H1 (cell line): ENCODE measurements around the gene LILRB1. TPM values are rescaled to one million over a fixed set of nuclear protein-coding genes. Genes with fewer than 3 reads are reported as not detected.
"Not testable (repeated sequence)": the region's sequence is repeated elsewhere in the genome, so short reads cannot be mapped to it uniquely, and the experiment has no call there.

Source experiments
- CTCF ChIA-PET: fragments of 300-600 bp; sonication (Branson Sonifier 250); formaldehyde crosslinking; loops from one replicate; lab custom pipeline; 2021; ENCODE audit not compliant: partially characterized antibody; lab: Charles Lee
- POLR2A ChIA-PET: fragments of 300-600 bp; sonication (Branson Sonifier 250); formaldehyde crosslinking; loops from one replicate; lab custom pipeline; 2021; ENCODE audit warnings: inconsistent platforms; ENCODE audit not compliant: partially characterized antibody; lab: Charles Lee
- DNase-seq, 2 experiments: peaks; one replicate each; pipeline versions ENCODE4 v3.0.0 to v3.0.0-alpha.2; 2010 to 2022; ENCODE audit warnings: low spot score in 2 of 2, low read depth in 1 of 2, mixed read lengths in 1 of 2
- FAIRE-seq: peaks from 2 replicates; lab custom pipeline; 2011; peaks lifted over from hg19 to GRCh38; lab: Jason Lieb, UNC
- H2AFZ ChIP-seq: 2 replicates; pipeline ENCODE4 v1.8.1; 2012; ENCODE audit warnings: low read length, inconsistent platforms
- H2AK5ac ChIP-seq: 2 replicates; pipeline ENCODE4 v1.6.1; 2013; ENCODE audit warnings: low read depth, low read length
- H2BK120ac ChIP-seq: replicated peaks from 2 replicates; pipeline ENCODE3; 2013; ENCODE audit warnings: low read depth, low read length, inconsistent platforms
- H2BK12ac ChIP-seq: 2 replicates; pipeline ENCODE4 v1.6.1; 2013; ENCODE audit warnings: low read depth, low read length
- H2BK15ac ChIP-seq: 2 replicates; pipeline ENCODE4 v1.6.1; 2013; ENCODE audit warnings: low read length
- H2BK20ac ChIP-seq: 2 replicates; pipeline ENCODE4 v1.6.1; 2013; ENCODE audit warnings: low read length
- H2BK5ac ChIP-seq: 2 replicates; pipeline ENCODE4 v1.6.1; 2013; ENCODE audit warnings: low read depth, low read length
- H3K14ac ChIP-seq: 2 replicates; pipeline ENCODE4 v1.6.1; 2013; ENCODE audit warnings: inconsistent platforms; ENCODE audit not compliant: insufficient read length
- H3K18ac ChIP-seq: 2 replicates; pipeline ENCODE4 v1.6.1; 2013; ENCODE audit warnings: low read length; ENCODE audit errors: extremely low read depth
- H3K23ac ChIP-seq: 2 replicates; pipeline ENCODE4 v1.6.1; 2013; ENCODE audit warnings: inconsistent platforms; ENCODE audit not compliant: insufficient read length
- H3K23me2 ChIP-seq: 2 replicates; pipeline ENCODE4 v1.6.1; 2013; ENCODE audit warnings: low read depth, low read length
- H3K27ac ChIP-seq: 2 replicates; pipeline ENCODE4 v1.6.1; 2011; ENCODE audit warnings: low read depth, low read length, inconsistent platforms
- H3K27me3 ChIP-seq, 4 experiments: replicated peaks in 1 of 4; 1 replicate in 1 of 4; 2 replicates in 3 of 4; pipeline versions ENCODE4 v1.6.1 to v1.8.1; 2011 to 2013; ENCODE audit warnings: low read length in 3 of 4, mild to moderate bottlenecking in 3 of 4, inconsistent platforms in 2 of 4, mixed read lengths in 2 of 4, moderate library complexity in 1 of 4; ENCODE audit not compliant: control insufficient read depth in 3 of 4, insufficient read depth in 3 of 4; ENCODE audit errors: extremely low read depth in 1 of 4
- H3K36me3 ChIP-seq, 4 experiments: 2 replicates each; pipeline versions ENCODE4 v1.6.1 to v1.8.1; 2011 to 2013; ENCODE audit warnings: mild to moderate bottlenecking in 4 of 4, low read length in 3 of 4, moderate library complexity in 2 of 4, control low read depth in 1 of 4, inconsistent platforms in 1 of 4; ENCODE audit not compliant: insufficient read depth in 4 of 4, control insufficient read depth in 2 of 4
- H3K4ac ChIP-seq: replicated peaks from 2 replicates; pipeline ENCODE3; 2013; ENCODE audit warnings: low read length, low read depth, mixed read lengths, inconsistent platforms; ENCODE audit not compliant: insufficient read length
- H3K4me1 ChIP-seq, 4 experiments: replicated peaks in 1 of 4; 1 replicate in 1 of 4; 2 replicates in 3 of 4; pipeline versions ENCODE4 v1.6.1 to v1.8.1; 2011 to 2013; ENCODE audit warnings: low read length in 3 of 4, inconsistent platforms in 2 of 4, mixed read lengths in 1 of 4; ENCODE audit not compliant: insufficient read depth in 4 of 4, control insufficient read depth in 3 of 4
- H3K4me2 ChIP-seq, 2 experiments: 2 replicates each; pipeline versions ENCODE4 v1.6.1 to v1.8.1; 2011 to 2013; ENCODE audit warnings: low read depth in 2 of 2, low read length in 2 of 2, control low read depth in 1 of 2, inconsistent platforms in 1 of 2, mild to moderate bottlenecking in 1 of 2; ENCODE audit not compliant: insufficient read depth in 1 of 2
- H3K4me3 ChIP-seq, 4 experiments: fragments of 200-600, 300-600 bp in 1 of 4; sonication (generic), shearing (Covaris generic), sonication (Bioruptor Twin) in 1 of 4; 2 replicates each; pipeline versions ENCODE4 v1.5.1 to v1.8.1; 2011 to 2016; ENCODE audit warnings: low read length in 4 of 4, low read depth in 3 of 4, control low read depth in 2 of 4, inconsistent platforms in 2 of 4, mild to moderate bottlenecking in 2 of 4, mixed read lengths in 1 of 4, moderate library complexity in 1 of 4; ENCODE audit not compliant: insufficient read depth in 2 of 4; ENCODE audit errors: extremely low read depth in 1 of 4
- H3K56ac ChIP-seq: replicated peaks from 2 replicates; pipeline ENCODE3; 2013; ENCODE audit warnings: low read depth, mild to moderate bottlenecking, mixed read lengths, low read length, inconsistent platforms; ENCODE audit not compliant: insufficient read length
- H3K79me1 ChIP-seq: 2 replicates; pipeline ENCODE4 v1.6.1; 2013; ENCODE audit warnings: low read depth, low read length, control low read depth
- H3K79me2 ChIP-seq, 2 experiments: 2 replicates each; pipeline versions ENCODE4 v1.6.1 to v1.8.1; 2012 to 2013; ENCODE audit warnings: low read length in 2 of 2, mild to moderate bottlenecking in 2 of 2, inconsistent platforms in 1 of 2; ENCODE audit not compliant: insufficient read depth in 2 of 2, control insufficient read depth in 1 of 2
- H3K9ac ChIP-seq, 4 experiments: replicated peaks in 1 of 4; 1 replicate in 1 of 4; 2 replicates in 3 of 4; pipeline versions ENCODE4 v1.6.1 to v1.8.1; 2011 to 2013; ENCODE audit warnings: low read depth in 3 of 4, low read length in 3 of 4, control low read depth in 2 of 4, mild to moderate bottlenecking in 2 of 4, moderate library complexity in 2 of 4, inconsistent platforms in 1 of 4; ENCODE audit errors: extremely low read depth in 1 of 4
- H3K9me3 ChIP-seq, 2 experiments: 2 replicates each; pipeline versions ENCODE4 v1.6.1 to v1.8.1; 2012 to 2013; ENCODE audit warnings: mild to moderate bottlenecking in 2 of 2, moderate library complexity in 2 of 2, control low read depth in 1 of 2, inconsistent platforms in 1 of 2, low read depth in 1 of 2, low read length in 1 of 2, mixed read lengths in 1 of 2; ENCODE audit not compliant: insufficient read depth in 2 of 2
- H4K20me1 ChIP-seq, 2 experiments: replicated peaks in 1 of 2; 2 replicates each; pipeline versions ENCODE3 to v1.8.1; 2011 to 2013; ENCODE audit warnings: inconsistent platforms in 2 of 2, low read length in 2 of 2, mild to moderate bottlenecking in 1 of 2; ENCODE audit not compliant: insufficient read depth in 2 of 2, control insufficient read depth in 1 of 2
- H4K5ac ChIP-seq: 2 replicates; pipeline ENCODE4 v1.6.1; 2013; ENCODE audit warnings: low read length, low read depth, mixed read lengths, inconsistent platforms; ENCODE audit not compliant: insufficient read length
- H4K8ac ChIP-seq: 2 replicates; pipeline ENCODE4 v1.8.0; 2013; ENCODE audit warnings: mild to moderate bottlenecking, moderate library complexity, low read length, inconsistent platforms; ENCODE audit not compliant: insufficient read depth; ENCODE audit errors: extremely low read depth
- H4K91ac ChIP-seq: replicated peaks from 2 replicates; pipeline ENCODE3; 2013; ENCODE audit warnings: low read length, mixed read lengths, inconsistent platforms; ENCODE audit not compliant: insufficient read length
- CTCF ChIP-seq, 3 experiments: IDR thresholded peaks; 1 replicate in 2 of 3; 2 replicates in 1 of 3; pipeline versions ENCODE4 v1.5.1 to v1.6.1; 2011; ENCODE audit warnings: low read length in 3 of 3, mild to moderate bottlenecking in 3 of 3, inconsistent platforms in 2 of 3, low read depth in 1 of 3, moderate library complexity in 1 of 3; ENCODE audit not compliant: insufficient read depth in 1 of 3; ENCODE audit errors: control extremely low read depth in 1 of 3
- GTF2F1 ChIP-seq: IDR thresholded peaks from 2 replicates; pipeline ENCODE4 v1.6.1; 2012; ENCODE audit warnings: low read depth, low read length, improper control_type of control experiment, borderline replicate concordance
- PHF8 ChIP-seq: fragments of 200-600 bp; sonication (generic); conservative IDR thresholded peaks from 2 replicates; pipeline ENCODE4 v1.7.1; 2012; ENCODE audit warnings: low read depth, mild to moderate bottlenecking, inconsistent platforms, low read length, moderate library complexity
- SIN3A ChIP-seq, 2 experiments: IDR thresholded peaks in 1 of 2; conservative IDR thresholded peaks in 1 of 2; 2 replicates each; pipeline ENCODE4 v1.6.1; 2011 to 2012; ENCODE audit warnings: low read length in 2 of 2, improper control_type of control experiment in 1 of 2, low read depth in 1 of 2, mild to moderate bottlenecking in 1 of 2
- WGBS, 2 experiments: shearing (Covaris generic) in 1 of 2; methylation state at CpG; one replicate each; pipeline versions ENCODE4 v1.1.6 to v1.1.7; 2013 to 2015; ENCODE audit warnings: low lambda C conversion rate in 2 of 2, mixed read lengths in 2 of 2, inconsistent platforms in 1 of 2, low coverage in 1 of 2, missing lambda C conversion rate in 1 of 2; ENCODE audit not compliant: insufficient replicate concordance in 2 of 2, insufficient coverage in 1 of 2, insufficient read length in 1 of 2; ENCODE audit errors: extremely low coverage in 1 of 2, missing lambda C conversion rate in 1 of 2; 5-methylcytosine and 5-hydroxymethylcytosine counted together
- polyA plus RNA-seq, 7 experiments: library from polyadenylated mRNA; depleted of rRNA in 3 of 7; stranded (reverse) in 5 of 7; unstranded in 2 of 7; fragments of >200 nt in 5 of 7; fragments of 200-250 nt in 2 of 7; gene quantifications; 1 replicate in 5 of 7; 2 replicates in 1 of 7; 4 replicates in 1 of 7; pipeline versions ENCODE4 v1.2.1 to v1.2.3, GENCODE V29; 2011 to 2013; ENCODE audit warnings: missing spikeins in 2 of 7, mixed read lengths in 2 of 7
- total RNA-seq: library from RNA; stranded (reverse); fragmentation: NEBNext Ultra II Directional; extraction: Animal tissue kit (Norgen Biotek cat#: 25700); gene quantifications from 2 replicates; pipeline ENCODE4 v1.2.1, GENCODE V29; 2021

LILRB1 gene
- total and polyA plus RNA-seq, 2 of the 8 experiments (the other 6 are each of a cell fraction or from before 2014, with no cell fraction given), result not detected

DNA sequence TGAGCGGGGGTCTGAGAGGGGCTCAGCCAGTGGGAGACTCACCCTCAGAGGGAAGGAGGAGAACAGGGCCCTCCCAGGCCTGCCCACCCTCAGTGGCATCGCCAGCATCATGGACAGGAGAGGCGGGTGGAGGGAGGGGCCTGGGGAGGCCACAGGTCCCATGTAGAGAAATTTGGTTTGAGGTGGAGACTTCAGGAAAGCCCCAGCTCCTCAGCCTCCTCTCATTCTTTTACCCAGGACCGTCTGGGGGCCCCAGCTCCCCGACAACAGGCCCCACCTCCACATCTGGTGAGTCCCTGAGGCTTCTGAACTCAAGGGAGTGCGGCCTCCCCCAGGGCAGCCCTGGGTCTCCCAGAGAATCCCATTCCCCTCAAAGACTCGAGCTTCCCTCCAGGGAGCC lies 3.1 kb downstream of the LILRB1 start (continued):
- TF ChIP-seq SIN3A (conservative IDR thresholded peaks at IDR 0.05 in 1 of 2, IDR thresholded peaks at IDR 0.05 in 1 of 2; ENCODE audit: low read depth in 1 of 2, low read length in 2 of 2) (no peak), CTCF (IDR thresholded peaks at IDR 0.05; ENCODE audit: control extremely low read depth in 1 of 3, insufficient read depth in 1 of 3, low read depth in 1 of 3, low read length in 3 of 3) (no peak), PHF8 (no peak), GTF2F1 (no peak)
- TF ChIP-seq, all 59 proteins: peak for 0

DNA sequence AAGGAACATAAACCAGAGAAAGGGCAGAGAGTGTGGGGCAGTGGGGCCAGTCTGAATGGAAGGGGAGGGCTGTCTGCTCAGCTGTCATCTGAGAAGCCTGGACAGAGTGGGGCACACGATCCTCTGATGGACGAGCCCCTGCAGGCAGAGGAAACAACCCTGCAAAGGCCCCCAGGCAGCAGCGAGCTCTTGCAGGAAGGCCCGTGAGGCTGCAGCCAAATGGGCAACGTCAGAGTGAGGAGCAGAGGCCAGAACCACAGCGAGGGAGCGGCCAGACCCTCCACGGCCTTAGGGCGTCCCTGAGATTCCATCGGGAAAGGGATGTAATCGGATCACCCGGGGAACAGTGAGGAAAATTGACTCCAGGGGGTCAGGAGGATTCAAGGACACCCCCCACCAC lies 5.8 kb downstream of the LILRB1 start:
- H2BK15ac ChIP-seq, H2AK5ac ChIP-seq, H3K4me1 ChIP-seq, H3K4ac ChIP-seq, H4K5ac ChIP-seq, H4K91ac ChIP-seq, H3K14ac ChIP-seq, H3K36me3 ChIP-seq, H3K56ac ChIP-seq, POLR2A ChIA-PET, H4K8ac ChIP-seq, H2AFZ ChIP-seq, H3K23me2 ChIP-seq, H2BK5ac ChIP-seq, DNase-seq, H3K4me3 ChIP-seq, H4K20me1 ChIP-seq, H3K79me2 ChIP-seq, H2BK12ac ChIP-seq, H3K9ac ChIP-seq, H3K4me2 ChIP-seq, FAIRE-seq, H3K27me3 ChIP-seq, H2BK20ac ChIP-seq, H3K18ac ChIP-seq, H3K27ac ChIP-seq, CTCF ChIA-PET, H3K79me1 ChIP-seq, H3K23ac ChIP-seq, H2BK120ac ChIP-seq: not testable (repeated sequence)
- WGBS, 2 experiments, result 78% methylated on average over 6 of the region's 12 CpGs; no CpG with 5 or more reads in 1 of the 2 experiments
- peaks cover 26 to 90% of the 10 kb centered on the region in 2 experiments for H3K9me3 ChIP-seq
